IgD-negative memory B cell (primary cell): ENCODE data around the gene POTEF. TPM values are rescaled to one million over a fixed set of nuclear protein-coding genes. Genes with fewer than 3 reads are reported as not detected.
"Not testable (repeated sequence)": the region's sequence is repeated elsewhere in the genome, so short reads cannot be mapped to it uniquely, and the experiment has no call there.

Experiments
- H3K27ac Mint-ChIP-seq, 3 donors: one replicate each; pipeline ENCODE4 v1.8.0; 2020 to 2022; ENCODE audit warnings: mild to moderate bottlenecking in 3 of 3, mixed read lengths in 3 of 3, moderate library complexity in 1 of 3
- H3K27me3 Mint-ChIP-seq: one replicate; pipeline ENCODE4 v1.8.0; 2021; ENCODE audit warnings: mixed read lengths
- H3K36me3 Mint-ChIP-seq: one replicate; pipeline ENCODE4 v1.8.0; 2020; ENCODE audit warnings: mild to moderate bottlenecking, mixed read lengths
- H3K4me1 Mint-ChIP-seq, 3 donors: one replicate each; pipeline ENCODE4 v1.8.0; 2020 to 2022; ENCODE audit warnings: mixed read lengths in 3 of 3, mild to moderate bottlenecking in 1 of 3
- H3K4me3 Mint-ChIP-seq, 4 donors: one replicate each; pipeline ENCODE4 v1.8.0; 2020 to 2022; ENCODE audit warnings: mild to moderate bottlenecking in 4 of 4, mixed read lengths in 4 of 4, moderate library complexity in 3 of 4
- H3K9me3 Mint-ChIP-seq, 3 donors: one replicate each; pipeline ENCODE4 v1.8.0; 2020 to 2021; ENCODE audit warnings: mixed read lengths in 3 of 3, mild to moderate bottlenecking in 1 of 3
- polyA plus RNA-seq: library from polyadenylated mRNA; unstranded; fragments of 300-500 nt; fragmentation: Illumina TruSeq; gene quantifications from one replicate; pipeline ENCODE4 v1.2.3, GENCODE V29; 2021

The POTEF gene
- not detected for polyA plus RNA-seq

- H3K9me3 Mint-ChIP-seq, H3K36me3 Mint-ChIP-seq, H3K4me1 Mint-ChIP-seq, H3K27ac Mint-ChIP-seq, H3K27me3 Mint-ChIP-seq: not testable (repeated sequence)
- peak within 1 kb of the TSS in 1 of 4 donors; percentile 61 for H3K4me3 Mint-ChIP-seq
These were observed at the start of gene POTEF for GRCh38 chr2:130129120-130129829. TSS of gene POTEF (minus strand) at chr2:130129222. CDS start at chr2:130120515, 8,707 bp downstream.

GRCh38 chr2:130174866-130175265, 45.8 kb upstream of the POTEF start:
- not testable (repeated sequence) for H3K4me1 Mint-ChIP-seq, H3K4me3 Mint-ChIP-seq

GRCh38 chr2:130169896-130170295, 40.9 kb upstream of the POTEF start:
- H3K27ac Mint-ChIP-seq: no peak overlapping the region
- no peaks in the 10 kb centered on the region for H3K27me3 Mint-ChIP-seq
- peaks cover 15% of the 10 kb centered on the region for H3K36me3 Mint-ChIP-seq
- H3K4me3 Mint-ChIP-seq: no peak overlapping the region
- no peaks in the 10 kb centered on the region for H3K4me1 Mint-ChIP-seq
- no peaks in the 10 kb centered on the region for H3K9me3 Mint-ChIP-seq

More at GRCh38 chr2:130174866-130175265, 45.8 kb upstream of the POTEF start:
- not testable (repeated sequence) for H3K27me3 Mint-ChIP-seq, H3K27ac Mint-ChIP-seq, H3K36me3 Mint-ChIP-seq, H3K9me3 Mint-ChIP-seq

- not testable (repeated sequence) for H3K4me1 Mint-ChIP-seq, H3K27ac Mint-ChIP-seq, H3K27me3 Mint-ChIP-seq, H3K4me3 Mint-ChIP-seq, H3K9me3 Mint-ChIP-seq
- peaks cover 15% of the 10 kb centered on the region for H3K36me3 Mint-ChIP-seq
These were observed 40.1 kb upstream of the POTEF start for GRCh38 chr2:130169163-130169562.

- H3K27ac Mint-ChIP-seq, H3K4me1 Mint-ChIP-seq, H3K4me3 Mint-ChIP-seq, H3K9me3 Mint-ChIP-seq, H3K27me3 Mint-ChIP-seq: not testable (repeated sequence)
- H3K36me3 Mint-ChIP-seq: peaks cover 14% of the 10 kb centered on the region
These were observed 37.6 kb upstream of the POTEF start for GRCh38 chr2:130166611-130167010.

GRCh38 chr2:130165293-130166016, 36.4 kb upstream of the POTEF start:
- no peak overlapping the region for H3K4me3 Mint-ChIP-seq
- no peak overlapping the region for H3K27ac Mint-ChIP-seq
- no peaks in the 10 kb centered on the region for H3K9me3 Mint-ChIP-seq
- peaks cover 14% of the 10 kb centered on the region for H3K36me3 Mint-ChIP-seq
- no peaks in the 10 kb centered on the region for H3K27me3 Mint-ChIP-seq
- H3K4me1 Mint-ChIP-seq: no peaks in the 10 kb centered on the region

- Mint-ChIP-seq H3K27ac (no peak overlapping the region), H3K27me3 (no peaks in the 10 kb centered on the region), H3K36me3 (peaks cover 10% of the 10 kb centered on the region), H3K4me1 (peaks cover 7 to 8% (median 8%) of the 10 kb centered on the region in 3 donors), H3K9me3 (no peaks in the 10 kb centered on the region), H3K4me3 (no peak overlapping the region)
These were observed 33.9 kb upstream of the POTEF start for GRCh38 chr2:130162968-130163367.

GRCh38 chr2:130162486-130162885, 33.5 kb upstream of the POTEF start:
- not testable (repeated sequence) for H3K36me3 Mint-ChIP-seq, H3K4me3 Mint-ChIP-seq, H3K27me3 Mint-ChIP-seq

GRCh38 chr2:130160838-130161705, 32.0 kb upstream of the POTEF start:
- H3K4me3 Mint-ChIP-seq: peak overlapping the region in 1 of 4 donors; percentile 23
- not testable (repeated sequence) for H3K9me3 Mint-ChIP-seq, H3K36me3 Mint-ChIP-seq, H3K27ac Mint-ChIP-seq, H3K27me3 Mint-ChIP-seq
- H3K4me1 Mint-ChIP-seq: peaks cover 15 to 19% (median 16%) of the 10 kb centered on the region in 3 donors

More at GRCh38 chr2:130162486-130162885, 33.5 kb upstream of the POTEF start:
- peaks cover 12 to 13% (median 12%) of the 10 kb centered on the region in 3 donors for H3K4me1 Mint-ChIP-seq
- H3K9me3 Mint-ChIP-seq, H3K27ac Mint-ChIP-seq: not testable (repeated sequence)

- H3K27ac Mint-ChIP-seq: peak overlapping the region in 2 of 3 donors; percentile 27 to 85
- no peaks in the 10 kb centered on the region for H3K36me3 Mint-ChIP-seq
- H3K9me3 Mint-ChIP-seq: no peaks in the 10 kb centered on the region
- peaks cover 15 to 19% (median 16%) of the 10 kb centered on the region in 3 donors for H3K4me1 Mint-ChIP-seq
- H3K4me3 Mint-ChIP-seq: peak overlapping the region in 1 of 4 donors; percentile 76
- H3K27me3 Mint-ChIP-seq: no peaks in the 10 kb centered on the region
These were observed 31.1 kb upstream of the POTEF start for GRCh38 chr2:130160131-130160530.

GRCh38 chr2:130159376-130159775, 30.4 kb upstream of the POTEF start:
- not testable (repeated sequence) for H3K9me3 Mint-ChIP-seq, H3K27me3 Mint-ChIP-seq, H3K4me3 Mint-ChIP-seq, H3K36me3 Mint-ChIP-seq
- Mint-ChIP-seq H3K4me1 (peaks cover 15 to 19% (median 16%) of the 10 kb centered on the region in 3 donors), H3K27ac (peak overlapping the region; percentile 46 to 98 (median 85))

- Mint-ChIP-seq H3K4me3 (peak overlapping the region in 2 of 4 donors; percentile 62 to 86), H3K27ac (peak overlapping the region; percentile 95 to 98 (median 98)), H3K36me3 (no peaks in the 10 kb centered on the region), H3K4me1 (peaks cover 15 to 19% (median 16%) of the 10 kb centered on the region in 3 donors), H3K27me3 (no peaks in the 10 kb centered on the region), H3K9me3 (no peaks in the 10 kb centered on the region)
These were observed 29.6 kb upstream of the POTEF start for GRCh38 chr2:130158631-130159030.

GRCh38 chr2:130157825-130158514, 28.9 kb upstream of the POTEF start:
- Mint-ChIP-seq H3K4me3 (peak overlapping the region; percentile 12 to 86 (median 53)), H3K4me1 (peaks cover 15 to 19% (median 16%) of the 10 kb centered on the region in 3 donors), H3K27ac (peak overlapping the region; percentile 95 to 98 (median 98))
- not testable (repeated sequence) for H3K27me3 Mint-ChIP-seq, H3K9me3 Mint-ChIP-seq, H3K36me3 Mint-ChIP-seq

- Mint-ChIP-seq H3K4me1 (peaks cover 15 to 19% (median 16%) of the 10 kb centered on the region in 3 donors), H3K4me3 (peak overlapping the region in 2 of 4 donors; percentile 62 to 86), H3K27ac (peak overlapping the region; percentile 95 to 98 (median 98))
- not testable (repeated sequence) for H3K36me3 Mint-ChIP-seq, H3K9me3 Mint-ChIP-seq, H3K27me3 Mint-ChIP-seq
These were observed 28.3 kb upstream of the POTEF start for GRCh38 chr2:130157354-130157753.
